Activated T-cell treated with anti-CD3 and anti-CD28 coated beads, Interleukin-2, amount 50 U/mL, for 72 hours (primary cell): ENCODE results near the gene GSK3A. TPM values are rescaled to one million over a fixed set of nuclear protein-coding genes. Genes with fewer than 3 reads are reported as not detected.

ENCODE experiments used
- ATAC-seq, 2 donors: fragments of 150-1000 bp; cut with Tn5 transposase; replicated peaks in 1 of 2; 2 replicates each; pipeline ENCODE4 v1.10.0; 2021; ENCODE audit warnings: moderate library complexity in 2 of 2, mild to moderate bottlenecking in 1 of 2
- DNase-seq, 2 donors: peaks; one replicate each; pipeline ENCODE4 v3.0.0; 2021 to 2022; ENCODE audit warnings: mixed read lengths in 1 of 2
- H3K27ac Mint-ChIP-seq: one replicate; pipeline ENCODE4 v1.8.0; 2022; ENCODE audit warnings: mild to moderate bottlenecking, moderate library complexity, mixed read lengths
- H3K27me3 Mint-ChIP-seq: one replicate; pipeline ENCODE4 v1.8.0; 2022; ENCODE audit warnings: low read depth, mixed read lengths
- H3K36me3 Mint-ChIP-seq, 2 donors: one replicate each; pipeline ENCODE4 v1.8.0; 2022; ENCODE audit warnings: mixed read lengths in 2 of 2, mild to moderate bottlenecking in 1 of 2; ENCODE audit not compliant: insufficient read depth in 2 of 2
- H3K4me1 Mint-ChIP-seq: one replicate; pipeline ENCODE4 v1.8.0; 2022; ENCODE audit warnings: low read depth, mixed read lengths
- H3K4me3 Mint-ChIP-seq, 2 donors: one replicate each; pipeline ENCODE4 v1.8.0; 2022; ENCODE audit warnings: mild to moderate bottlenecking in 2 of 2, mixed read lengths in 2 of 2, moderate library complexity in 2 of 2
- H3K9me3 Mint-ChIP-seq, 2 donors: one replicate each; pipeline ENCODE4 v1.8.0; 2022; ENCODE audit warnings: mixed read lengths in 2 of 2
- total RNA-seq, 2 donors: library from RNA; stranded (reverse); gene quantifications; one replicate each; pipeline ENCODE4 v1.2.3, GENCODE V29; 2022

The GSK3A gene
- total RNA-seq, 2 donors from 2014 or later = 39.6 to 43.2 TPM

- DNase-seq = no peak
- Mint-ChIP-seq H3K9me3 (no peaks in the 10 kb centered on the region), H3K4me3 (no peak overlapping the region), H3K36me3 (peaks cover 12 to 26% of the 10 kb centered on the region in 2 donors), H3K4me1 (peaks cover 35% of the 10 kb centered on the region), H3K27me3 (no peaks in the 10 kb centered on the region), H3K27ac (peak overlapping the region; percentile 50)
- ATAC-seq = no peak
These were observed 11.8 kb downstream of the GSK3A start for GRCh38 chr19:42230571-42230970.

- H3K36me3 Mint-ChIP-seq = peaks cover 13 to 22% of the 10 kb centered on the region in 2 donors
- no peak for DNase-seq
- H3K27ac Mint-ChIP-seq = no peak overlapping the region
- no peak overlapping the region for H3K4me3 Mint-ChIP-seq
- peaks cover 35% of the 10 kb centered on the region for H3K4me1 Mint-ChIP-seq
- ATAC-seq = no peak
- no peaks in the 10 kb centered on the region for H3K9me3 Mint-ChIP-seq
- H3K27me3 Mint-ChIP-seq = no peaks in the 10 kb centered on the region
These were observed 12.5 kb downstream of the GSK3A start for GRCh38 chr19:42229855-42230351.

- ATAC-seq = no peak
- Mint-ChIP-seq H3K27ac (no peak overlapping the region), H3K36me3 (peaks cover 14 to 23% of the 10 kb centered on the region in 2 donors)
These were observed 13.0 kb downstream of the GSK3A start for GRCh38 chr19:42229301-42229854.

GRCh38 chr19:42228641-42229040 is 13.8 kb downstream of the GSK3A start:
- Mint-ChIP-seq H3K4me3 (no peak overlapping the region), H3K9me3 (no peaks in the 10 kb centered on the region), H3K27me3 (no peaks in the 10 kb centered on the region), H3K36me3 (peaks cover 14 to 23% of the 10 kb centered on the region in 2 donors), H3K4me1 (peaks cover 35% of the 10 kb centered on the region), H3K27ac (no peak overlapping the region)
- no peak for DNase-seq
- no peak for ATAC-seq

More at GRCh38 chr19:42229301-42229854, 13.0 kb downstream of the GSK3A start:
- H3K27me3 Mint-ChIP-seq = no peaks in the 10 kb centered on the region
- DNase-seq = no peak
- H3K4me3 Mint-ChIP-seq = no peak overlapping the region
- H3K9me3 Mint-ChIP-seq = no peaks in the 10 kb centered on the region
- peaks cover 35% of the 10 kb centered on the region for H3K4me1 Mint-ChIP-seq

GRCh38 chr19:42226886-42227285 is 15.5 kb downstream of the GSK3A start:
- Mint-ChIP-seq H3K4me3 (no peak overlapping the region), H3K27ac (no peak overlapping the region), H3K36me3 (peaks cover 15 to 27% of the 10 kb centered on the region in 2 donors), H3K4me1 (peaks cover 48% of the 10 kb centered on the region), H3K27me3 (no peaks in the 10 kb centered on the region), H3K9me3 (no peaks in the 10 kb centered on the region)
- no peak for DNase-seq
- no peak for ATAC-seq

GRCh38 chr19:42225718-42226292 is 16.6 kb downstream of the GSK3A start:
- Mint-ChIP-seq H3K4me3 (no peak overlapping the region), H3K36me3 (peaks cover 15 to 21% of the 10 kb centered on the region in 2 donors), H3K27ac (no peak overlapping the region), H3K4me1 (peaks cover 54% of the 10 kb centered on the region), H3K9me3 (no peaks in the 10 kb centered on the region), H3K27me3 (no peaks in the 10 kb centered on the region)
- DNase-seq (no peak), ATAC-seq (no peak)

GRCh38 chr19:42224940-42225717 is 17.3 kb downstream of the GSK3A start:
- ATAC-seq = no peak
- peaks cover 58% of the 10 kb centered on the region for H3K4me1 Mint-ChIP-seq
- no peak for DNase-seq
- H3K9me3 Mint-ChIP-seq = no peaks in the 10 kb centered on the region
- no peak overlapping the region for H3K27ac Mint-ChIP-seq
- H3K4me3 Mint-ChIP-seq = no peak overlapping the region
- peaks cover 16 to 21% of the 10 kb centered on the region in 2 donors for H3K36me3 Mint-ChIP-seq
- H3K27me3 Mint-ChIP-seq = no peaks in the 10 kb centered on the region

- H3K36me3 Mint-ChIP-seq = peaks cover 8 to 11% of the 10 kb centered on the region in 2 donors
- no peaks in the 10 kb centered on the region for H3K27me3 Mint-ChIP-seq
- ATAC-seq = no peak
- H3K9me3 Mint-ChIP-seq = no peaks in the 10 kb centered on the region
- DNase-seq = no peak
- peaks cover 54% of the 10 kb centered on the region for H3K4me1 Mint-ChIP-seq
- peak overlapping the region; percentile 50 for H3K27ac Mint-ChIP-seq
- peak overlapping the region; percentile 82 to 94 for H3K4me3 Mint-ChIP-seq
These were observed 21.7 kb downstream of the GSK3A start for GRCh38 chr19:42220751-42221097.

- Mint-ChIP-seq H3K27me3 (no peaks in the 10 kb centered on the region), H3K4me3 (peak within 1 kb of the TSS; percentile 82 to 94), H3K9me3 (no peaks in the 10 kb centered on the region), H3K27ac (peak within 1 kb of the TSS; percentile 50), H3K4me1 (peaks cover 60% of the 10 kb centered on the region), H3K36me3 (peaks cover 11 to 12% of the 10 kb centered on the region in 2 donors)
- ATAC-seq (peak; percentile 86), DNase-seq (peak; percentile 98)
These were observed 22.3 kb downstream of the GSK3A start, which contains the start of gene ZNF526 for GRCh38 chr19:42219812-42220750. TSS of gene ZNF526 (plus strand) at chr19:42220312. CDS start at chr19:42224404, 4,092 bp downstream.

- ATAC-seq (peak; percentile 79 to 80), DNase-seq (peak; percentile 99 to 100)
- peak within 1 kb of the TSS; percentile 82 to 94 for H3K4me3 Mint-ChIP-seq
- H3K36me3 Mint-ChIP-seq = peaks cover 10 to 17% of the 10 kb centered on the region in 2 donors
- H3K27me3 Mint-ChIP-seq = no peaks in the 10 kb centered on the region
- H3K27ac Mint-ChIP-seq = peak within 1 kb of the TSS; percentile 97
- H3K9me3 Mint-ChIP-seq = no peaks in the 10 kb centered on the region
- peaks cover 77% of the 10 kb centered on the region for H3K4me1 Mint-ChIP-seq
These were observed 24.6 kb downstream of the GSK3A start, which contains the start of gene DEDD2 for GRCh38 chr19:42217520-42218437. TSS of gene DEDD2 (minus strand) at chr19:42217677. CDS start at chr19:42217007, 670 bp downstream.

GRCh38 chr19:42216653-42217519 is 25.5 kb downstream of the GSK3A start:
- Mint-ChIP-seq H3K36me3 (peaks cover 7 to 14% of the 10 kb centered on the region in 2 donors), H3K27me3 (no peaks in the 10 kb centered on the region), H3K9me3 (no peaks in the 10 kb centered on the region), H3K4me3 (peak overlapping the region; percentile 82 to 94), H3K27ac (peak overlapping the region; percentile 97), H3K4me1 (peaks cover 74% of the 10 kb centered on the region)
- ATAC-seq (peak in 1 of 2 donors; percentile 2), DNase-seq (peak; percentile 53 to 56)
